IMR-90 (cell line): ENCODE data around the gene SDHAF4. TPM values are rescaled to one million over a fixed set of nuclear protein-coding genes. Genes with fewer than 3 reads are reported as not detected.

Experiments used
- ATAC-seq: fragments of 200-7000 bp; cut with Tn5 transposase; 2 replicates; pipeline ENCODE4 v1.9.1; 2020; ENCODE audit warnings: low read depth, mild to moderate bottlenecking, moderate library complexity
- BruUV-seq: library from RNA; stranded (reverse); fragments of 400-500 nt; replicated peaks from 2 replicates; lab custom pipeline; 2021; lab: Mats Ljungman, UMichigan
- CTCF ChIA-PET: fragments of 300-600 bp; formaldehyde crosslinking; extraction: SDS; loops from one replicate; lab custom pipeline; 2021; ENCODE audit warnings: antibody characterized with exemption; lab: Yijun Ruan, JAX
- POLR2A ChIA-PET: fragments of 300-600 bp; sonication (Branson Sonifier 250); formaldehyde crosslinking; loops from one replicate; lab custom pipeline; 2022; ENCODE audit warnings: antibody characterized with exemption; ENCODE audit not compliant: unreplicated experiment; lab: Charles Lee
- DNase-seq: peaks from one replicate; pipeline ENCODE4 v3.0.0; 2013
- H2AFZ ChIP-seq: replicated peaks from 2 replicates; pipeline ENCODE3; 2013; ENCODE audit warnings: low read length, mild to moderate bottlenecking; ENCODE audit not compliant: poor library complexity
- H2AK5ac ChIP-seq: 2 replicates; pipeline ENCODE4 v1.6.1; 2013; ENCODE audit warnings: low read depth, low read length, inconsistent platforms
- H2AK9ac ChIP-seq: replicated peaks from 2 replicates; pipeline ENCODE3; 2013; ENCODE audit warnings: mild to moderate bottlenecking, low read depth, low read length, moderate library complexity; ENCODE audit not compliant: poor library complexity
- H2BK120ac ChIP-seq: 2 replicates; pipeline ENCODE4 v1.6.1; 2013; ENCODE audit warnings: low read depth, low read length, inconsistent platforms
- H2BK15ac ChIP-seq: 3 replicates; pipeline ENCODE4 v1.6.1; 2013; ENCODE audit warnings: low read depth, low read length, inconsistent platforms
- H2BK20ac ChIP-seq: 2 replicates; pipeline ENCODE4 v1.6.1; 2013; ENCODE audit warnings: low read depth, mild to moderate bottlenecking, inconsistent platforms, low read length, moderate library complexity
- H2BK5ac ChIP-seq: 2 replicates; pipeline ENCODE4 v1.6.1; 2013; ENCODE audit warnings: mild to moderate bottlenecking, low read depth, low read length, inconsistent platforms; ENCODE audit not compliant: poor library complexity, severe bottlenecking
- H3K14ac ChIP-seq: replicated peaks from 2 replicates; pipeline ENCODE4 v1.6.1; 2013; ENCODE audit warnings: low read depth, low read length, inconsistent platforms
- H3K18ac ChIP-seq: 2 replicates; pipeline ENCODE4 v1.6.1; 2013; ENCODE audit warnings: low read depth, low read length, control low read depth
- H3K23ac ChIP-seq: 2 replicates; pipeline ENCODE4 v1.6.1; 2013; ENCODE audit warnings: low read depth, low read length, inconsistent platforms
- H3K27ac ChIP-seq: 2 replicates; pipeline ENCODE4 v1.5.1; 2013; ENCODE audit warnings: mild to moderate bottlenecking, control low read depth, low read length; ENCODE audit not compliant: insufficient read depth
- H3K27me3 ChIP-seq: 2 replicates; pipeline ENCODE4 v1.6.1; 2013; ENCODE audit warnings: low read length; ENCODE audit not compliant: control insufficient read depth, insufficient read depth
- H3K36me3 ChIP-seq: 2 replicates; pipeline ENCODE4 v1.6.1; 2013; ENCODE audit warnings: low read length, mixed read lengths; ENCODE audit not compliant: control insufficient read depth, insufficient read depth
- H3K4ac ChIP-seq: 2 replicates; pipeline ENCODE4 v1.6.1; 2013; ENCODE audit warnings: low read depth, low read length, inconsistent platforms
- H3K4me1 ChIP-seq: 2 replicates; pipeline ENCODE4 v1.6.1; 2013; ENCODE audit warnings: low read length, mixed read lengths; ENCODE audit not compliant: control insufficient read depth, insufficient read depth
- H3K4me2 ChIP-seq: 2 replicates; pipeline ENCODE4 v1.6.1; 2013; ENCODE audit warnings: low read depth, mild to moderate bottlenecking, control low read depth, low read length, moderate library complexity
- H3K4me3 ChIP-seq: 2 replicates; pipeline ENCODE4 v1.5.1; 2013; ENCODE audit warnings: low read depth, mild to moderate bottlenecking, control low read depth, low read length, moderate library complexity; ENCODE audit not compliant: insufficient read depth
- H3K56ac ChIP-seq: 2 replicates; pipeline ENCODE4 v1.6.1; 2013; ENCODE audit warnings: low read length, inconsistent platforms; ENCODE audit not compliant: insufficient read depth; ENCODE audit errors: extremely low read depth
- H3K79me1 ChIP-seq, 2 experiments: 2 replicates each; pipeline ENCODE4 v1.6.1; 2013; ENCODE audit warnings: low read length in 2 of 2, inconsistent platforms in 1 of 2, low read depth in 1 of 2
- H3K9ac ChIP-seq: 2 replicates; pipeline ENCODE4 v1.6.1; 2013; ENCODE audit warnings: low read depth, low read length, control low read depth
- H3K9me1 ChIP-seq: 2 replicates; pipeline ENCODE4 v1.6.1; 2013; ENCODE audit warnings: low read length, inconsistent platforms; ENCODE audit not compliant: insufficient read depth
- H3K9me3 ChIP-seq: 2 replicates; pipeline ENCODE4 v1.6.1; 2013; ENCODE audit warnings: low read length; ENCODE audit not compliant: control insufficient read depth, insufficient read depth
- H4K20me1 ChIP-seq: 2 replicates; pipeline ENCODE4 v1.6.1; 2013; ENCODE audit warnings: low read length, inconsistent platforms; ENCODE audit not compliant: insufficient read depth
- H4K5ac ChIP-seq: 2 replicates; pipeline ENCODE4 v1.6.1; 2013; ENCODE audit warnings: mild to moderate bottlenecking, low read depth, low read length, control low read depth
- H4K8ac ChIP-seq, 2 experiments: 2 replicates each; pipeline ENCODE4 v1.6.1; 2013; ENCODE audit warnings: low read depth in 2 of 2, low read length in 2 of 2, control low read depth in 1 of 2, inconsistent platforms in 1 of 2
- H4K91ac ChIP-seq: 2 replicates; pipeline ENCODE4 v1.6.1; 2013; ENCODE audit warnings: low read depth, low read length, inconsistent platforms; ENCODE audit not compliant: insufficient read depth
- BHLHE40 ChIP-seq: fragments of 150-350 bp; IDR thresholded peaks from 2 replicates; pipeline ENCODE4 v1.6.1; 2016; ENCODE audit warnings: mild to moderate bottlenecking, low read depth, low read length
- CEBPB ChIP-seq: IDR thresholded peaks from 2 replicates; pipeline ENCODE4 v1.6.1; 2012; ENCODE audit warnings: low read depth, low read length, improper control_type of control experiment
- CHD1 ChIP-seq: IDR thresholded peaks from 2 replicates; pipeline ENCODE4 v1.6.1; 2012; ENCODE audit warnings: low read depth, low read length, improper control_type of control experiment
- CTCF ChIP-seq: conservative IDR thresholded peaks from 2 replicates; pipeline ENCODE4 v1.5.1; 2012; ENCODE audit warnings: mild to moderate bottlenecking, low read depth, low read length, improper control_type of control experiment
- MAFK ChIP-seq: IDR thresholded peaks from 2 replicates; pipeline ENCODE4 v1.6.1; 2012; ENCODE audit warnings: low read depth, low read length, improper control_type of control experiment
- MAZ ChIP-seq: IDR thresholded peaks from 2 replicates; pipeline ENCODE4 v1.6.1; 2012; ENCODE audit warnings: low read depth, mild to moderate bottlenecking, low read length, improper control_type of control experiment, moderate library complexity, borderline replicate concordance
- MXI1 ChIP-seq: IDR thresholded peaks from 2 replicates; pipeline ENCODE4 v1.6.1; 2012; ENCODE audit warnings: low read depth, mild to moderate bottlenecking, low read length, moderate library complexity, borderline replicate concordance
- NFE2L2 ChIP-seq: fragments of 150-350 bp; IDR thresholded peaks from 2 replicates; pipeline ENCODE4 v1.6.1; 2016; ENCODE audit warnings: low read depth, mild to moderate bottlenecking, low read length
- POLR2A ChIP-seq: IDR thresholded peaks from 2 replicates; pipeline ENCODE4 v1.6.1; 2012; ENCODE audit warnings: mild to moderate bottlenecking, low read depth, low read length
- RAD21 ChIP-seq: IDR thresholded peaks from 2 replicates; pipeline ENCODE4 v1.6.1; 2012; ENCODE audit warnings: low read length, improper control_type of control experiment
- RFX5 ChIP-seq: IDR thresholded peaks from 2 replicates; pipeline ENCODE4 v1.8.0; 2012; ENCODE audit warnings: low read depth, mild to moderate bottlenecking, low read length, moderate library complexity
- SMC3 ChIP-seq: fragments of 150-350 bp; IDR thresholded peaks from 2 replicates; pipeline ENCODE4 v1.6.1; 2016; ENCODE audit warnings: low read depth, mild to moderate bottlenecking, antibody characterized with exemption, low read length, moderate library complexity
- USF2 ChIP-seq: fragments of 150-350 bp; IDR thresholded peaks from 2 replicates; pipeline ENCODE4 v1.6.1; 2017; ENCODE audit warnings: mild to moderate bottlenecking, antibody characterized with exemption, low read length, low read depth
- WGBS, 2 experiments: methylation state at CpG; one replicate each; pipeline versions ENCODE4 v1.1.5 to v1.1.7; 2013; ENCODE audit warnings: missing lambda C conversion rate in 2 of 2; ENCODE audit not compliant: insufficient read length in 1 of 2; ENCODE audit errors: extremely low coverage in 2 of 2; 5-methylcytosine and 5-hydroxymethylcytosine counted together
- dilution Hi-C: fragments of 300-500 bp; cut with HindIII; formaldehyde crosslinking; loops from one replicate; pipeline ENCODE4 v1.14.3; 2018; ENCODE audit warnings: low sequenced_read_pairs; ENCODE audit not compliant: unreplicated experiment
- in situ Hi-C: fragments of 300-500 bp; cut with MboI; formaldehyde crosslinking; loops from 3 replicates; pipeline ENCODE4 v1.14.3; 2019; ENCODE audit warnings: low sequenced_read_pairs, inconsistent platforms, mixed read lengths
- intact Hi-C: fragments of 100-400 bp; cut with micrococcal nuclease; formaldehyde crosslinking; loops from 2 replicates; pipeline ENCODE4 v1.10.0; 2022
- polyA plus RNA-seq, 3 experiments: library from polyadenylated mRNA; depleted of rRNA; stranded (reverse); fragments of >200 nt; gene quantifications; 2 replicates each; pipeline ENCODE4 v1.2.3, GENCODE V29; 2012; ENCODE audit warnings: low replicate concordance in 1 of 3
- total RNA-seq: library from RNA; depleted of rRNA; stranded (reverse); fragments of >200 nt; gene quantifications from 2 replicates; pipeline ENCODE4 v1.2.3, GENCODE V29; 2012
- TF ChIP-seq, protein P1 (sequence below): fragments of 150-350 bp; IDR thresholded peaks from 2 replicates; pipeline ENCODE4 v1.6.1; 2016; ENCODE audit warnings: low read depth, mild to moderate bottlenecking, low read length, moderate library complexity, borderline replicate concordance

The SDHAF4 gene
- total and polyA plus RNA-seq, 2 of the 4 experiments (the other 2 are of a cell fraction): 1.6 to 4.4 TPM

GRCh38 chr6:70622461-70622860 lies 55.7 kb downstream of the SDHAF4 start:
- no peak overlapping the region for H2BK5ac ChIP-seq
- H3K79me1 ChIP-seq: no peaks in the 10 kb centered on the region
- H2BK15ac ChIP-seq: no peak overlapping the region
- no peaks in the 10 kb centered on the region for H3K9me1 ChIP-seq
- no peaks in the 10 kb centered on the region for H3K27me3 ChIP-seq
- in situ Hi-C loops (no loop called here), intact Hi-C loops (no loop called here), dilution Hi-C loops (no loop called here)
- no peak overlapping the region for H3K18ac ChIP-seq
- H2AFZ ChIP-seq: no peak overlapping the region
- WGBS, 2 experiments: no CpG with 5 or more reads among the region's 1 CpG
- no peak overlapping the region for H3K14ac ChIP-seq
- no peak for TF ChIP-seq MXI1
- TF ChIP-seq MAZ: no peak
- no peak for TF ChIP-seq CHD1
- TF ChIP-seq CTCF: no peak
- TF ChIP-seq, protein P1, sequence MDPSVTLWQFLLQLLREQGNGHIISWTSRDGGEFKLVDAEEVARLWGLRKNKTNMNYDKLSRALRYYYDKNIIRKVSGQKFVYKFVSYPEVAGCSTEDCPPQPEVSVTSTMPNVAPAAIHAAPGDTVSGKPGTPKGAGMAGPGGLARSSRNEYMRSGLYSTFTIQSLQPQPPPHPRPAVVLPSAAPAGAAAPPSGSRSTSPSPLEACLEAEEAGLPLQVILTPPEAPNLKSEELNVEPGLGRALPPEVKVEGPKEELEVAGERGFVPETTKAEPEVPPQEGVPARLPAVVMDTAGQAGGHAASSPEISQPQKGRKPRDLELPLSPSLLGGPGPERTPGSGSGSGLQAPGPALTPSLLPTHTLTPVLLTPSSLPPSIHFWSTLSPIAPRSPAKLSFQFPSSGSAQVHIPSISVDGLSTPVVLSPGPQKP: no peak
- no peak for TF ChIP-seq NFE2L2
- TF ChIP-seq RAD21: no peak
- TF ChIP-seq RFX5: no peak
- no peak for TF ChIP-seq POLR2A
- TF ChIP-seq SMC3: no peak
- no peak for TF ChIP-seq MAFK
- TF ChIP-seq BHLHE40: no peak
- TF ChIP-seq USF2: no peak
- TF ChIP-seq CEBPB: no peak
- no peak overlapping the region for H4K91ac ChIP-seq
- no peak overlapping the region for H3K27ac ChIP-seq
- no peak overlapping the region for H3K4me3 ChIP-seq
- H3K4me1 ChIP-seq: no peaks in the 10 kb centered on the region
- no peak overlapping the region for H2BK20ac ChIP-seq
- no peaks in the 10 kb centered on the region for H4K20me1 ChIP-seq
- no peak overlapping the region for H2AK5ac ChIP-seq
- no peak overlapping the region for H3K56ac ChIP-seq
- H2BK120ac ChIP-seq: no peak overlapping the region
- no peak overlapping the region for H2AK9ac ChIP-seq
- DNase-seq: no peak
- H3K9me3 ChIP-seq: no peaks in the 10 kb centered on the region
- no peaks in the 10 kb centered on the region for H3K36me3 ChIP-seq
- no peak overlapping the region for H3K4ac ChIP-seq
- no peak overlapping the region for H3K23ac ChIP-seq
- ATAC-seq: no peak
- no peak overlapping the region for H3K9ac ChIP-seq
- no TSS peak for BruUV-seq
- H3K4me2 ChIP-seq: no peak overlapping the region
- ChIA-PET POLR2A (interaction anchor here (0.6 kb wide), 1 partner anchor 826 kb away, joined by 3 read pairs; no protein-coding TSS in a partner anchor), CTCF (no interaction called here)
- no peak overlapping the region for H4K5ac ChIP-seq
- no peak overlapping the region for H4K8ac ChIP-seq
